Adrenal gland (tissue), 5 donors: Measurements from ENCODE around the gene ZMAT5.

Experiments used
- CTCF ChIP-seq, 6 experiments: fragments of 450-650 bp in 4 of 6; fragments of 200-600 bp in 2 of 6; sonication (generic) in 1 of 6; IDR thresholded peaks; 1 replicate in 5 of 6; 2 replicates in 1 of 6; pipeline versions ENCODE4 v1.5.1 to v1.8.0; 2016 to 2021; ENCODE audit warnings: antibody characterized with exemption in 6 of 6, mild to moderate bottlenecking in 2 of 6, moderate library complexity in 1 of 6
- POLR2A ChIP-seq, 2 donors: fragments of 450-650 bp; IDR thresholded peaks; one replicate each; pipeline ENCODE4 v1.6.1; 2017; ENCODE audit warnings: antibody characterized with exemption in 2 of 2, mild to moderate bottlenecking in 2 of 2, moderate library complexity in 1 of 2
- donor health status: DM: no; HTN: no; CAD: no.

- TF ChIP-seq CTCF (IDR thresholded peaks at IDR 0.05), result no peak
- TF ChIP-seq POLR2A (IDR thresholded peaks at IDR 0.05), result no peak
These were observed 24.9 kb downstream of the ZMAT5 start for GRCh38 chr22:29741926-29742325.
